T-cell (primary cell): Measurements from ENCODE around the gene MRTFB. TPM values are rescaled to one million over a fixed set of nuclear protein-coding genes. Genes with fewer than 3 reads are reported as not detected.
A peak's percentile ranks its signal among the peaks of the same experiment; 100 is the strongest.

Experiments used
- ATAC-seq, 4 experiments: fragments of 200-7000 bp in 3 of 4; fragments of 150-1000 bp in 1 of 4; cut with Tn5 transposase; replicated peaks in 1 of 4; 1 replicate in 3 of 4; 2 replicates in 1 of 4; pipeline ENCODE4 v1.10.0; 2021; ENCODE audit warnings: moderate library complexity in 3 of 4, mild to moderate bottlenecking in 2 of 4, moderate number of reproducible peaks in 1 of 4
- CTCF ChIA-PET, 2 donors: fragments of 300-600 bp; sonication (Branson Sonifier 250); formaldehyde crosslinking; loops; one replicate each; lab custom pipeline; 2022; ENCODE audit warnings: antibody characterized with exemption in 2 of 2; lab: Charles Lee
- POLR2A ChIA-PET, 2 donors: fragments of 300-600 bp; sonication (Branson Sonifier 250); formaldehyde crosslinking; loops; one replicate each; lab custom pipeline; 2022; ENCODE audit warnings: antibody characterized with exemption in 2 of 2; lab: Charles Lee
- DNase-seq, 35 experiments: peaks; one replicate each; pipeline versions ENCODE4 v3.0.0 to v3.0.0-alpha.2; 2013 to 2023
- H3K27ac ChIP-seq: one replicate; pipeline ENCODE4 v1.5.1; 2013; ENCODE audit warnings: low read length
- H3K27me3 ChIP-seq, 2 experiments: replicated peaks in 1 of 2; 1 replicate in 1 of 2; 2 replicates in 1 of 2; pipeline versions ENCODE4 v1.6.1 to v1.7.0; 2013; ENCODE audit warnings: low read length in 1 of 2, mixed read lengths in 1 of 2; ENCODE audit not compliant: control insufficient read depth in 2 of 2, insufficient read depth in 2 of 2; ENCODE audit errors: extremely low read depth in 1 of 2
- H3K36me3 ChIP-seq, 2 donors: 1 replicate in 1 of 2; 2 replicates in 1 of 2; pipeline versions ENCODE4 v1.6.1 to v1.7.0; 2013; ENCODE audit warnings: low read length in 1 of 2; ENCODE audit not compliant: control insufficient read depth in 2 of 2, insufficient read depth in 1 of 2; ENCODE audit errors: extremely low read depth in 1 of 2
- H3K4me1 ChIP-seq, 2 experiments: 1 replicate in 1 of 2; 2 replicates in 1 of 2; pipeline versions ENCODE4 v1.6.1 to v1.7.0; 2013; ENCODE audit warnings: low read length in 2 of 2, mixed read lengths in 1 of 2; ENCODE audit not compliant: insufficient read depth in 2 of 2, control insufficient read depth in 1 of 2; ENCODE audit errors: extremely low read depth in 1 of 2
- H3K4me3 ChIP-seq, 2 donors: 1 replicate in 1 of 2; 2 replicates in 1 of 2; pipeline versions ENCODE4 v1.5.1 to v1.7.0; 2013; ENCODE audit warnings: mild to moderate bottlenecking in 2 of 2, low read length in 1 of 2, moderate library complexity in 1 of 2; ENCODE audit not compliant: control insufficient read depth in 1 of 2; ENCODE audit errors: extremely low read depth in 1 of 2
- H3K9me3 ChIP-seq: 2 replicates; pipeline ENCODE4 v1.7.0; 2013
- H3K27ac Mint-ChIP-seq, 2 donors: one replicate each; pipeline ENCODE4 v1.8.0; 2020 to 2021; ENCODE audit warnings: mild to moderate bottlenecking in 2 of 2, mixed read lengths in 2 of 2
- H3K27me3 Mint-ChIP-seq, 2 donors: one replicate each; pipeline ENCODE4 v1.8.0; 2021 to 2022; ENCODE audit warnings: mixed read lengths in 2 of 2
- H3K36me3 Mint-ChIP-seq: one replicate; pipeline ENCODE4 v1.8.0; 2021; ENCODE audit warnings: mixed read lengths
- H3K4me1 Mint-ChIP-seq, 3 donors: one replicate each; pipeline ENCODE4 v1.8.0; 2020 to 2022; ENCODE audit warnings: mixed read lengths in 3 of 3, mild to moderate bottlenecking in 1 of 3
- H3K4me3 Mint-ChIP-seq, 3 donors: one replicate each; pipeline ENCODE4 v1.8.0; 2020 to 2022; ENCODE audit warnings: mild to moderate bottlenecking in 3 of 3, mixed read lengths in 3 of 3, moderate library complexity in 3 of 3
- H3K9me3 Mint-ChIP-seq, 3 donors: one replicate each; pipeline ENCODE4 v1.8.0; 2020 to 2022; ENCODE audit warnings: mixed read lengths in 3 of 3
- WGBS: methylation state at CpG from one replicate; pipeline ENCODE4 v1.1.5; 2013; ENCODE audit warnings: missing lambda C conversion rate; ENCODE audit not compliant: insufficient coverage; 5-methylcytosine and 5-hydroxymethylcytosine counted together
- total RNA-seq, 35 experiments: library from RNA in 6 of 35; stranded (reverse) in 6 of 35; fragments of 120-200 nt in 1 of 35; gene quantifications; one replicate each; pipeline versions ENCODE4 v1.2.1 to v1.2.4 and lab custom pipeline; 2013 to 2026

MRTFB gene
- total RNA-seq, 5 donors from 2014 or later (not counting 1 experiment from before 2014, with no cell fraction given), result 18.2 to 37.0 (median 21.0) TPM

GRCh38 chr16:14241631-14242030 is 170.5 kb downstream of the MRTFB start:
- Histone ChIP-seq H3K4me1 (no peaks in the 10 kb centered on the region), H3K36me3 (peaks cover 5 to 28% of the 10 kb centered on the region in 2 donors), H3K27ac (no peak overlapping the region), H3K4me3 (no peak overlapping the region), H3K27me3 (no peaks in the 10 kb centered on the region), H3K9me3 (no peaks in the 10 kb centered on the region)
- ATAC-seq, result no peak
- no peak overlapping the region for H3K4me3 Mint-ChIP-seq
- H3K27ac Mint-ChIP-seq, result no peak overlapping the region
- POLR2A ChIA-PET, result interaction anchor here in 1 of 2 donors (0.6 kb wide), 1 partner anchor 1188 kb away, joined by 4 read pairs; no protein-coding TSS in a partner anchor
- no peaks in the 10 kb centered on the region for H3K9me3 Mint-ChIP-seq
- no peaks in the 10 kb centered on the region for H3K4me1 Mint-ChIP-seq
- H3K36me3 Mint-ChIP-seq, result peaks cover 16% of the 10 kb centered on the region
- no peak for DNase-seq
- no CpG with 5 or more reads among the region's 3 CpGs for WGBS
- no peaks in the 10 kb centered on the region for H3K27me3 Mint-ChIP-seq
- CTCF ChIA-PET, result no interaction called here

- Mint-ChIP-seq H3K36me3 (peaks cover 23% of the 10 kb centered on the region), H3K4me3 (no peak overlapping the region), H3K27ac (no peak overlapping the region), H3K9me3 (no peaks in the 10 kb centered on the region), H3K27me3 (no peaks in the 10 kb centered on the region), H3K4me1 (no peaks in the 10 kb centered on the region)
- 100% methylated on average over 1 of the region's 3 CpGs for WGBS
- ChIA-PET CTCF (no interaction called here), POLR2A (no interaction called here)
- Histone ChIP-seq H3K27ac (no peak overlapping the region), H3K9me3 (no peaks in the 10 kb centered on the region), H3K27me3 (no peaks in the 10 kb centered on the region), H3K36me3 (peaks cover 0 to 39% of the 10 kb centered on the region in 2 donors), H3K4me3 (no peak overlapping the region), H3K4me1 (no peaks in the 10 kb centered on the region)
- DNase-seq (no peak), ATAC-seq (no peak)
These were observed 171.7 kb downstream of the MRTFB start for GRCh38 chr16:14242769-14243168.

DNA sequence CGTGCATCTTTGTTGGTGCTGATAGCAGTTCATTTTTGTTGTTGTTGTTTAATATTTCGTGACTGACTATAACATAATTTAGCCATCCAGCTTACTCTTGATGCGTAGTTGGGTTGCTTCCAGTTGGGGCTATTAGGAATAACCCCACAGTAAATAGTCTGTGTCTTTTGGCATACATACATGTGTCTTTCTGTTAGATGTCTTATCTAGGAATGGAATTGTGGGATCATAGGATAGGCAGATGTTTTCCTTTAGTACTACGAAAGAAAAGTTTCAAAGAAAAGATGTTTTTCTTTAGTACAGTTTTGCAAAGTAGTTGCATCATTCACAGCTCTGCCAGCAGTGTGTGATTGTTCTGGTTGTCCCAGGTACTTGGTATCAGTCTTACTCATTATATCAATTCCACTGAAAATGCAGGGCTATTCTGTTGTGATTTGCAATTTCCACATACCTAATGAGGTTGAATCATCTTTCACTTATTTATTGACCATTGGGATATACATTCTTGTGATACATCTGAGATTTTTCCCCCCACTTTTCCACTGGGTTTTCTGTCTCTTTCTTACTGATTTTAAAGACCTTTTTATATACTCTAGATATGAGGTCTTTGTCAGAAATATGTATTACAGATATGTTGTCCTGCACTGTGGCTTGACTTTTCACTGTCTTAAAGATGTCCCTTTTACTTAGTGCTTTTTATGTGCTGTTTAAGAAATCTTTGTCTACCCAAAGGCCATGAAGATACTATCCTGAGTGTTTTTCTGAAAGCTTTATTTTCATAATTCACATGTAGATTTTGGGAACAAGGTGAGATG is 173.3 kb downstream of the MRTFB start:
- no peak overlapping the region for H3K4me3 Mint-ChIP-seq
- Histone ChIP-seq H3K36me3 (peaks cover 3 to 41% of the 10 kb centered on the region in 2 donors), H3K9me3 (no peaks in the 10 kb centered on the region), H3K27me3 (no peaks in the 10 kb centered on the region), H3K27ac (no peak overlapping the region), H3K4me3 (no peak overlapping the region), H3K4me1 (no peaks in the 10 kb centered on the region)
- ATAC-seq, result no peak
- ChIA-PET POLR2A (no interaction called here), CTCF (no interaction called here)
- no peaks in the 10 kb centered on the region for H3K4me1 Mint-ChIP-seq
- no CpG with 5 or more reads among the region's 4 CpGs for WGBS
- H3K27me3 Mint-ChIP-seq, result no peaks in the 10 kb centered on the region
- no peaks in the 10 kb centered on the region for H3K9me3 Mint-ChIP-seq
- peaks cover 31% of the 10 kb centered on the region for H3K36me3 Mint-ChIP-seq
- DNase-seq, result no peak
- H3K27ac Mint-ChIP-seq, result no peak overlapping the region

DNA sequence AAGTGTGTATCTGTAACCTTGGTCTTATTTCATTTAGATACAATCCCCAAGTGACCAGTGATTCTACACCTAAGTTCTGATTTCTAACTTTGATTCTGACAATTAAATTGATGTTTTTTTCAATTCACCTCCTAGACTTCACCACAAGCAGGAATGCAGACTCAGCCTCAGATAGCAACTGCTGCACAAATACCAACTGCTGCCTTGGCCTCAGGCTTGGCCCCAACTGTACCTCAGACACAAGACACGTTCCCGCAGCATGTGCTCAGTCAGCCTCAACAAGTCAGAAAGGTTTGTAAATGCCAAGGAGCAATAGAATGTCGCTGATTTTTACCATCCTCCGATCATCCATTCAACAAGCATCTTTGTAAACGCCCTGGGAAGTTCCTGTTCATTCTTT is 177.7 kb downstream of the MRTFB start:
- Histone ChIP-seq H3K36me3 (peaks cover 3 to 49% of the 10 kb centered on the region in 2 donors), H3K27me3 (no peaks in the 10 kb centered on the region), H3K4me3 (no peak overlapping the region), H3K27ac (no peak overlapping the region), H3K4me1 (no peaks in the 10 kb centered on the region), H3K9me3 (no peaks in the 10 kb centered on the region)
- DNase-seq, result no peak
- Mint-ChIP-seq H3K27ac (no peak overlapping the region), H3K9me3 (no peaks in the 10 kb centered on the region), H3K4me1 (no peaks in the 10 kb centered on the region), H3K4me3 (no peak overlapping the region), H3K36me3 (peaks cover 54% of the 10 kb centered on the region), H3K27me3 (no peaks in the 10 kb centered on the region)
- POLR2A ChIA-PET, result no interaction called here
- 100% methylated on average over 2 of the region's 5 CpGs for WGBS
- CTCF ChIA-PET, result no interaction called here
- no peak for ATAC-seq

DNA sequence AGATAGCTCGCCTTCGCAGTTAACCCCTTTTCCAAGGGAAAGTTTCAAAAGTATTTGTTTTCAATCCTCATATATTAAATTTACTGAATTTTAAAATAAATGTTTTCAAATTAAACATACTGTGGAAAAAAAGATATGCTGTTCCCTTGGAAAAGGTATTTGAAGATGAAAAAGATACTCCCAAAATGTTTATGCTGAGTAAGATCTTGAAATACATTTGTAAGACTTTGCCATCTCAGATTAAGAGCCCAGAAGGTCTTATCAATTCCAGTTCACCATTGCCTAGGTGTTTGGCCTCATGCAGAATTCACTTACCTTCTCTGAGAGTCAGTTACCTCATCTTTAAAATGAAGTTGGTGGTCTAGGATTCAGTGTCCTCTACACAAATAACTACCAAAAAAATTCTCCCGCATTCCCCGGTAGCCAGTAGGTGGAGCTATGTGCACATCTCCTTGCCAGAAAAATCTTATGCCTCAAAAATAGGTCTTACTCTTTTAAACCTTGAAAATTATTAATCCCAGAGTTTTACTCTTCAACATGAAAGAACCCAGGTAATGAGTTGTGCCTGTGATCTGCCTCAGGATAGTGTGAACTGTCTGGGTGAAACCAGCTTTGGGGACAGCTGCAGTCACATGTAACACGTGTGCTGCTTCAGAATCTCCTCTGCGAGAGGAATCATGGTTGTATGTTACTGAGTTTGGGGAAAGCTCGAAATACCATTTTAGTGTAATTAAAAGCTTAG is 178.3 kb downstream of the MRTFB start:
- no peak overlapping the region for H3K27ac ChIP-seq
- ATAC-seq (no peak), DNase-seq (peak in 31 of 35 experiments; percentile 4 to 67 (median 34))
- no peaks in the 10 kb centered on the region for H3K9me3 ChIP-seq
- Mint-ChIP-seq H3K4me3 (no peak overlapping the region), H3K27ac (no peak overlapping the region), H3K27me3 (no peaks in the 10 kb centered on the region), H3K36me3 (peaks cover 61% of the 10 kb centered on the region), H3K9me3 (no peaks in the 10 kb centered on the region), H3K4me1 (no peaks in the 10 kb centered on the region)
- H3K36me3 ChIP-seq, result peaks cover 3 to 50% of the 10 kb centered on the region in 2 donors
- H3K4me3 ChIP-seq, result no peak overlapping the region
- no peaks in the 10 kb centered on the region for H3K27me3 ChIP-seq
- POLR2A ChIA-PET, result no interaction called here
- WGBS, result 100% methylated on average over 1 of the region's 7 CpGs
- CTCF ChIA-PET, result interaction anchor here (0.6 to 1.1 kb wide), 8 partner anchors 21 to 351 kb away, joined by 3 to 8 read pairs (median 4); no protein-coding TSS in a partner anchor
- H3K4me1 ChIP-seq, result no peaks in the 10 kb centered on the region

GRCh38 chr16:14251419-14251818 is 180.3 kb downstream of the MRTFB start:
- Mint-ChIP-seq H3K4me3 (no peak overlapping the region), H3K27me3 (no peaks in the 10 kb centered on the region), H3K4me1 (no peaks in the 10 kb centered on the region), H3K36me3 (peaks cover 68% of the 10 kb centered on the region), H3K27ac (no peak overlapping the region), H3K9me3 (no peaks in the 10 kb centered on the region)
- Histone ChIP-seq H3K9me3 (no peaks in the 10 kb centered on the region), H3K27ac (no peak overlapping the region), H3K36me3 (peaks cover 3 to 38% of the 10 kb centered on the region in 2 donors), H3K27me3 (no peaks in the 10 kb centered on the region), H3K4me3 (no peak overlapping the region), H3K4me1 (no peaks in the 10 kb centered on the region)
- ATAC-seq (no peak), DNase-seq (no peak)
- ChIA-PET CTCF (no interaction called here), POLR2A (interaction anchor here in 1 of 2 donors (0.7 kb wide), 1 partner anchor 276 kb away, joined by 11 read pairs; no protein-coding TSS in a partner anchor)
- no CpG with 5 or more reads among the region's 2 CpGs for WGBS
